Astrocyte of the spinal cord (primary cell): Measurements from ENCODE around the gene ORC1.

Experiments used
- DNase-seq: peaks from one replicate; pipeline ENCODE4 v3.0.0; 2011; ENCODE audit warnings: low read depth, low spot score
- H3K4me3 ChIP-seq: 2 replicates; pipeline ENCODE4 v1.5.1; 2011; ENCODE audit warnings: low read depth, mild to moderate bottlenecking, low read length, moderate library complexity
- CTCF ChIP-seq: IDR thresholded peaks from 2 replicates; pipeline ENCODE4 v1.5.1; 2012; ENCODE audit warnings: low read depth, mild to moderate bottlenecking, low read length, inconsistent platforms
- in situ Hi-C: cut with HindIII; loops from 2 replicates; pipeline ENCODE4 v1.10.0; 2017; ENCODE audit warnings: low sequenced_read_pairs

ORC1 gene

GRCh38 chr1:52341655-52342260 is 62.5 kb downstream of the ORC1 start:
- DNase-seq = no peak
- H3K4me3 ChIP-seq = no peak overlapping the region
- in situ Hi-C loops = no loop called here
- TF ChIP-seq CTCF = no peak

DNA sequence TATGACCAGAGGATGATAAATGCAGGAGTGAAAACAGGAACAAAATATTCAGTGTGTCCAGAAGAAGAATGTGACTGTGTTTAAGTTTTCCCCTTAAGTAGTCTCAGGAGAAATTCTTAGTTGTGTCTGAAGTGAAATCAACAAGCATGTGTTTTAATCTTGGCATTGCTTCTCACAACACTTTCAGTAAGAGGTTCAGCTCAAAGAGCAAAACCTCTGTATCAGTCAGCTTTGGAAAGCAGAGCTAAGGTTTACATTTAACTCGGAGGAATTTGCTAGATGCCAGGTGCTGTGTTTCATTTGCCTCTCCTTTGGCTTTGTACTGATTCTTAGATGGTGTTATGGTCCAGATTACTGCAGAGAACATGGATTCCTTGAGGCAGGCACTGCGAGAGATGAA is 66.8 kb downstream of the ORC1 start:
- in situ Hi-C loops = no loop called here
- no peak for TF ChIP-seq CTCF
- DNase-seq = no peak

GRCh38 chr1:52334906-52335528 is 69.2 kb downstream of the ORC1 start:
- no peak overlapping the region for H3K4me3 ChIP-seq
- no peak for TF ChIP-seq CTCF
- no peak for DNase-seq
- in situ Hi-C loops = no loop called here

More for the DNA sequence above, 66.8 kb downstream of the ORC1 start:
- no peak overlapping the region for H3K4me3 ChIP-seq

DNA sequence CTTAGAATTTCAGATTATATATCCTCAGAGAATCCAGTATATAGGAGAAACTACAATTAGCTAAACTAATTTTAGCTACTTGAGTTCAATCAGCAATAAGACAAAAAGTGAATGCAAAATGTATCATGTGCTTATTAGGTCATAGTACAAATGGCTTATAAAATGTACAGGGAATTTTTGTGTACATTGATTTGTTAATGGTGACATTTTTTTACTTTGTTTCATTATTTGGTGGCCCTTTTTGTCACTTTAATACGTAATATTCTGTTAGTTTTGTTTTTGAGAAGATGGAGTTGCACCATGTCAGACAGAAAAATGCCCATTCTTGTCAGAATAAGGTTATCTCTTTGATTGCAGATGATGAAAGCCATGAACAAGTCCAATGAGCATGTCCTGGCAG is 71.8 kb downstream of the ORC1 start:
- no peak for DNase-seq
- in situ Hi-C loops = no loop called here

GRCh38 chr1:52328615-52329014 is 75.6 kb downstream of the ORC1 start:
- no peak overlapping the region for H3K4me3 ChIP-seq
- no peak for DNase-seq
- TF ChIP-seq CTCF = no peak
- in situ Hi-C loops = no loop called here

More for the DNA sequence above, 71.8 kb downstream of the ORC1 start:
- H3K4me3 ChIP-seq = no peak overlapping the region
- no peak for TF ChIP-seq CTCF

DNA sequence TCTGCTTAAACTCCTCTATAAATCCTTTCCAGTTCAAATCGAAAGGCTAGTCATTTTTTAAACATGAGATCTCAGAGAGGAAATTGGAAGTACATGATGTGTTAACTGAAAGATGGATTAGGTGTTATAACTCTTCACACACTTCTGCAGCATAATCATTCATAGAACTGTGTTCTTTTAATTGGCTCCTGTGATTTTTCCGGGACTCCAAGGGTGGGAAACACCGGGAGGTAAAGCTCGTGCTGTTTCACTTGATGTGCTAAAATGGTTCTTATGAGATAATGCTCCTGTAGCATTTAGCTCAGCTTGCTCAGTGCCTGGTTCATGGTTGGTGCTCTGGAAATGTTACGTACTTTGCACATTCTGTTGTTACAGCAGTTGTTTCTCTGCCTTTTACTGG is 78.4 kb downstream of the ORC1 start:
- no peak for TF ChIP-seq CTCF
- no peak overlapping the region for H3K4me3 ChIP-seq
- no peak for DNase-seq
- in situ Hi-C loops = no loop called here
